ENCODE data around the gene NEIL3.

NEIL3 gene

GRCh38 chr4:177374966-177375365 lies 65.3 kb downstream of the NEIL3 start:
- no peak for DNase-seq

GRCh38 chr4:177375372-177375771 lies 65.7 kb downstream of the NEIL3 start:
- no peak for DNase-seq

- no peak for DNase-seq
Observed at GRCh38 chr4:177376024-177376423, 66.3 kb downstream of the NEIL3 start.

GRCh38 chr4:177380730-177381287 lies 71.1 kb downstream of the NEIL3 start:
- no peak for DNase-seq

- no peak for DNase-seq
Observed at GRCh38 chr4:177381762-177382310, 72.2 kb downstream of the NEIL3 start.

GRCh38 chr4:177384856-177385397 lies 75.3 kb downstream of the NEIL3 start:
- no peak for DNase-seq

- DNase-seq, result no peak
Observed at GRCh38 chr4:177385576-177386277, 76.1 kb downstream of the NEIL3 start.

GRCh38 chr4:177386278-177386815 lies 76.7 kb downstream of the NEIL3 start:
- DNase-seq, result no peak

GRCh38 chr4:177391287-177391686 lies 81.6 kb downstream of the NEIL3 start:
- DNase-seq, result no peak

- no peak for DNase-seq
Observed at GRCh38 chr4:177391953-177392352, 82.3 kb downstream of the NEIL3 start.

GRCh38 chr4:177393236-177393635 lies 83.6 kb downstream of the NEIL3 start:
- DNase-seq, result no peak

GRCh38 chr4:177396352-177396751 lies 86.7 kb downstream of the NEIL3 start:
- DNase-seq, result no peak

- no peak for DNase-seq
Observed at GRCh38 chr4:177400030-177400429, 90.4 kb downstream of the NEIL3 start.

- DNase-seq, result no peak
Observed at GRCh38 chr4:177401658-177402273, 92.1 kb downstream of the NEIL3 start.

- no peak for DNase-seq
Observed at GRCh38 chr4:177403746-177404145, 94.1 kb downstream of the NEIL3 start.

GRCh38 chr4:177404342-177404741 lies 94.7 kb downstream of the NEIL3 start:
- no peak for DNase-seq

GRCh38 chr4:177404986-177405385 lies 95.3 kb downstream of the NEIL3 start:
- no peak for DNase-seq

- peak; percentile 38 for DNase-seq
Observed at GRCh38 chr4:177405508-177405907, 95.8 kb downstream of the NEIL3 start.

GRCh38 chr4:177408023-177408422 lies 98.3 kb downstream of the NEIL3 start:
- DNase-seq, result no peak

GRCh38 chr4:177410566-177410965 lies 100.9 kb downstream of the NEIL3 start:
- DNase-seq, result no peak

GRCh38 chr4:177411996-177412395 lies 102.3 kb downstream of the NEIL3 start:
- no peak for DNase-seq

Data from RPMI8226 (cell line).